Dendritic cell treated with granulocyte-macrophage colony-stimulating factor and Interleukin-4, amounts not matched to agents 40 ng/mL and 50 ng/mL, for 4 days (primary cell): ENCODE measurements around the gene TPD52L1.

Experiments
- H3K27ac Mint-ChIP-seq: one replicate; pipeline ENCODE4 v1.8.0; 2022; ENCODE audit warnings: mild to moderate bottlenecking, mixed read lengths
- H3K27me3 Mint-ChIP-seq: one replicate; pipeline ENCODE4 v1.8.0; 2022; ENCODE audit warnings: mild to moderate bottlenecking, mixed read lengths
- H3K36me3 Mint-ChIP-seq: one replicate; pipeline ENCODE4 v1.8.0; 2022; ENCODE audit warnings: low read depth, mixed read lengths
- H3K4me1 Mint-ChIP-seq: one replicate; pipeline ENCODE4 v1.8.0; 2022; ENCODE audit warnings: low read depth, mixed read lengths
- H3K4me3 Mint-ChIP-seq: one replicate; pipeline ENCODE4 v1.8.0; 2022; ENCODE audit warnings: mild to moderate bottlenecking, moderate library complexity, mixed read lengths
- H3K9me3 Mint-ChIP-seq: one replicate; pipeline ENCODE4 v1.8.0; 2022; ENCODE audit warnings: mixed read lengths
- intact Hi-C: fragments of 100-400 bp; cut with micrococcal nuclease; formaldehyde crosslinking; loops from one replicate; pipeline ENCODE4 v1.15.0; 2022

The TPD52L1 gene

GRCh38 chr6:125302840-125303511, 149.4 kb downstream of the TPD52L1 start:
- H3K27me3 Mint-ChIP-seq = peaks cover 20% of the 10 kb centered on the region
- no peak overlapping the region for H3K27ac Mint-ChIP-seq
- H3K9me3 Mint-ChIP-seq = no peaks in the 10 kb centered on the region
- peaks cover 6% of the 10 kb centered on the region for H3K36me3 Mint-ChIP-seq
- H3K4me3 Mint-ChIP-seq = no peak overlapping the region
- intact Hi-C loops = no loop called here
- peaks cover 28% of the 10 kb centered on the region for H3K4me1 Mint-ChIP-seq

DNA sequence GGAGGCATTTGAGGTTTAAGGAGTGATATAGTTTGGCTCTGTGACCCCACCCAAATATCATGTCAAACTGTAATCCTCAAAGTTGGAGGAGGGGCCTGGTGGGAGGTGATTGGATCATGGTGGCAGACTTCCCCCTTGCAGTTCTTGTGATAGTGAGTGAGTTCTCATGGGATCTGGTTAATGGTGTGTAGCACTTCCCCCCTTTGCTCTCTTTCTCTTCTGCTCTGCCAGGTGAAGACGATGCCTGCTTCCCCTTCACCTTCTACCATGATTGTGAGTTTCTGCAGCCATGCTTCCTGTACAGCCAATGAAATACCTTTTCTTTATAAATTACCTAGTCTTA, 149.9 kb downstream of the TPD52L1 start:
- H3K4me3 Mint-ChIP-seq = no peak overlapping the region
- H3K4me1 Mint-ChIP-seq = peaks cover 28% of the 10 kb centered on the region
- no peaks in the 10 kb centered on the region for H3K9me3 Mint-ChIP-seq
- intact Hi-C loops = no loop called here
- peaks cover 6% of the 10 kb centered on the region for H3K36me3 Mint-ChIP-seq
- H3K27me3 Mint-ChIP-seq = peaks cover 23% of the 10 kb centered on the region
- H3K27ac Mint-ChIP-seq = no peak overlapping the region

GRCh38 chr6:125304970-125305660, 151.5 kb downstream of the TPD52L1 start:
- peaks cover 21% of the 10 kb centered on the region for H3K4me1 Mint-ChIP-seq
- H3K9me3 Mint-ChIP-seq = no peaks in the 10 kb centered on the region
- H3K36me3 Mint-ChIP-seq = no peaks in the 10 kb centered on the region
- H3K27me3 Mint-ChIP-seq = peaks cover 23% of the 10 kb centered on the region
- H3K27ac Mint-ChIP-seq = no peak overlapping the region
- H3K4me3 Mint-ChIP-seq = no peak overlapping the region
- intact Hi-C loops = no loop called here

DNA sequence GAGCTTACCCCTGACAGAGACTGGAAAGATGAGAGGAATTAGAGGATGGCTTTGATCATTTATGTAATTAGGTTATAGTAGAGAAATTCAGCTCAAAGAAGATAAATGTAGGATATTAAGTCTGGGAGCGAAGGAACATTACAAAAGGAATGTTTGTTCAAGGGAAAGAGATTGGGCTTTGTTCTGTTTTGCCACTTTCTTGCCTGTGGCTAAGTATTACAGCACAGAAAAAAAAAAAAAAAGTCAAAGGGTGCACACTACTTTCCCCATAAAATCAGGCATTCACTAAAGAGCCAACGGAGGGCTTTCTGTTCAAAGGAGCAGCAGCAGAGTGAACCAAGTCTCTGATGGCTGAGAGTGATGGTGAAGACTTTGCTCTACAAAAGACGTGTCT, 153.2 kb downstream of the TPD52L1 start:
- intact Hi-C loops = no loop called here
- H3K27ac Mint-ChIP-seq = no peak overlapping the region
- H3K4me1 Mint-ChIP-seq = peaks cover 9% of the 10 kb centered on the region
- H3K4me3 Mint-ChIP-seq = no peak overlapping the region
- peaks cover 25% of the 10 kb centered on the region for H3K27me3 Mint-ChIP-seq
- H3K9me3 Mint-ChIP-seq = no peaks in the 10 kb centered on the region
- H3K36me3 Mint-ChIP-seq = no peaks in the 10 kb centered on the region

DNA sequence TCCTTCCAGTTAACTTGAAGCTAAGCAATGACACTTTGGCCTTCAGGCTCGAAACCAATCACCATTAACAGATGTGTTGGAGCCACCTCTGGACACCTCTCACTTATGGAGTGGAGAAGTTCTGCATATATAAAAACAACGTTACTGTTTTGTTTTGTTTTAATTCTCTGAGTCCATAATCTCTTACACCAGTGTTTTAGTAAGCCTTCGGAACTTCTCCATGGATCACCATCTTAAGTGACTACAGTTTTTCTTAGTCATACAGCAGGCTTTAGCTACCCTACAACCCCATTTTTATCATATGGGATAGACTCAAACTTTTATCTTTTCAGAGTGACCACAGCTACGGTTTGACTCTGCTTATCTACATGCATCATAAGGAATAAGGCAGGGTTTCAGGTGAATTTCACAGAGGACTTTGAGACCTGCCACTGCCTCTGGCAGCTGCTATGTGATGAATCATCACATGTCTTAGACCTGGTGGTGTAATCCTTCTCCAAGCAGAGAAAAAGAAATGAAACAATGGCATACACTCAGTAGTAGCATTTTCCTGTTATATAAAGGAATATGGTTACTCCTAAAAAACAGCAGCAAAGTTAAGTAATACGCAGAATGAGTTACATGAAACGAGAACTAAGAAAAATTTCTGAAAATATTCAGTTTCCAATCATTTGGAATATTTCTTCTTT, 153.7 kb downstream of the TPD52L1 start:
- H3K9me3 Mint-ChIP-seq = no peaks in the 10 kb centered on the region
- no peak overlapping the region for H3K27ac Mint-ChIP-seq
- peaks cover 29% of the 10 kb centered on the region for H3K27me3 Mint-ChIP-seq
- peaks cover 6% of the 10 kb centered on the region for H3K4me1 Mint-ChIP-seq
- intact Hi-C loops = no loop called here
- H3K4me3 Mint-ChIP-seq = no peak overlapping the region
- no peaks in the 10 kb centered on the region for H3K36me3 Mint-ChIP-seq

- intact Hi-C loops = no loop called here
- no peak overlapping the region for H3K4me3 Mint-ChIP-seq
- H3K27ac Mint-ChIP-seq = no peak overlapping the region
- H3K27me3 Mint-ChIP-seq = peaks cover 33% of the 10 kb centered on the region
- no peaks in the 10 kb centered on the region for H3K9me3 Mint-ChIP-seq
- no peaks in the 10 kb centered on the region for H3K36me3 Mint-ChIP-seq
- H3K4me1 Mint-ChIP-seq = no peaks in the 10 kb centered on the region
These were observed 154.5 kb downstream of the TPD52L1 start for GRCh38 chr6:125307964-125308615.

DNA sequence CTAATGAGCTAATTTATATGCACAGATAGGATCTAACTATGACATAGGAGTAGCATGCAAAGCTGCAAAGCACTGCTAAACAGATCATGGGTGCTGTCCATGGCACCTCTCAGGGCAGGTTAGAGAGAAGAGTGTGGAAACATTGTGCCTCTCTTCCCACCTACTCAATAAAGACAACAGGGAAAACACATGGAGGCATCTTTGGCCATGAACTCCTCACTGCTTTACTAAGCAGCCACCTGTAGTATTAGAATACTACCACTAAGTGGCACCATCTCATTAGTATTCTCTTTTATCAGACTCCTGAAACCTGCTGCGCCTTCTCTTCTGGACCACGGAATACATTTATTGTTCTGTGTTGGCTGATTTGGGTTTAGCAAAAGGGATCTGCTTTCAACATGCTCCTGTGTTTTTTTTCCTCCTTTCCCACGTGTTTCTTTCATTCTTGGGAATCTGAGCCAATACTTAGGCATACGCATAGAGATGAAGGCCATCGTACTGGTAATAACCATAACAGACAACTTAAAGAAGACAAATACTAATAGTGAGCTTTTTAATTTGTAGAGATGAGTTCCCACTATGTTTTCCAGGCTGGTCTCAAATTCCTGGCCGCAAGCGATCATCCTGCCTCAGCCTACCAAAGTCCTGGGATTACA, 157.5 kb downstream of the TPD52L1 start:
- Mint-ChIP-seq H3K4me3 (no peak overlapping the region), H3K27ac (no peak overlapping the region), H3K9me3 (no peaks in the 10 kb centered on the region), H3K4me1 (no peaks in the 10 kb centered on the region), H3K36me3 (no peaks in the 10 kb centered on the region), H3K27me3 (peaks cover 26% of the 10 kb centered on the region)
- intact Hi-C loops = loop anchor here (5.0 kb wide), 1 partner anchor 666 kb away; no protein-coding TSS in a partner anchor

GRCh38 chr6:125312478-125312877, 158.9 kb downstream of the TPD52L1 start:
- Mint-ChIP-seq H3K27me3 (peaks cover 22% of the 10 kb centered on the region), H3K4me1 (no peaks in the 10 kb centered on the region), H3K36me3 (no peaks in the 10 kb centered on the region), H3K4me3 (no peak overlapping the region), H3K27ac (no peak overlapping the region), H3K9me3 (no peaks in the 10 kb centered on the region)
- intact Hi-C loops = loop anchor here (5.0 kb wide), 1 partner anchor 665 kb away; no protein-coding TSS in a partner anchor

DNA sequence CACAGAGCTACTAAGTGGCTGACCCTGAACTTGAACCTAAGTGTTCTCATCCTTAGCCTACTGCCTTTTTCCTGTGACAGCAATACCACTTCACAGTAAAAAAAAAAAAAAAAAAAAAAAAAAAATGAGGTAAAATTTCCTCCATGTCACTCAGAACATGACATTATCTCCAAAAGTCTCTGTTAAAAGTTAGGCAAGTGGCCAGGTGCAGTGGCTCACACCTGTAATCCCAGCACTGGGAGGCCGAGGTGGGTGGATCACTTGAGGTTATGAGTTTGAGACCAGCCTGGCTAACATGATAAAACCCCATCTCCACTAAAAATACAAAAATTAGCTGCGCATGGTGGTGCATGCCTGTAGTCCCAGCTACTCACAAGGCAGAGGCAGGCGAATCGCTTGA, 159.4 kb downstream of the TPD52L1 start:
- peaks cover 21% of the 10 kb centered on the region for H3K27me3 Mint-ChIP-seq
- no peaks in the 10 kb centered on the region for H3K9me3 Mint-ChIP-seq
- no peak overlapping the region for H3K4me3 Mint-ChIP-seq
- H3K4me1 Mint-ChIP-seq = no peaks in the 10 kb centered on the region
- H3K36me3 Mint-ChIP-seq = no peaks in the 10 kb centered on the region
- no peak overlapping the region for H3K27ac Mint-ChIP-seq
- intact Hi-C loops = loop anchor here (5.0 kb wide), 1 partner anchor 664 kb away; no protein-coding TSS in a partner anchor
